Measurements from ENCODE around the gene CNIH2. TPM values are rescaled to one million over a fixed set of nuclear protein-coding genes. Genes with fewer than 3 reads are reported as not detected.

CNIH2 gene
- total RNA-seq, result 79.2 TPM

GRCh38 chr11:66277471-66278362 is at the start of gene CNIH2:
Gene CNIH2 (plus strand): TSS chr11:66278175. CDS start chr11:66278457, 282 bp downstream.

GRCh38 chr11:66268244-66268951 is 9.6 kb upstream of the CNIH2 start, which contains the start of gene RAB1B:
Gene RAB1B (plus strand): TSS chr11:66268639. CDS start chr11:66268680, 41 bp downstream.

DNA sequence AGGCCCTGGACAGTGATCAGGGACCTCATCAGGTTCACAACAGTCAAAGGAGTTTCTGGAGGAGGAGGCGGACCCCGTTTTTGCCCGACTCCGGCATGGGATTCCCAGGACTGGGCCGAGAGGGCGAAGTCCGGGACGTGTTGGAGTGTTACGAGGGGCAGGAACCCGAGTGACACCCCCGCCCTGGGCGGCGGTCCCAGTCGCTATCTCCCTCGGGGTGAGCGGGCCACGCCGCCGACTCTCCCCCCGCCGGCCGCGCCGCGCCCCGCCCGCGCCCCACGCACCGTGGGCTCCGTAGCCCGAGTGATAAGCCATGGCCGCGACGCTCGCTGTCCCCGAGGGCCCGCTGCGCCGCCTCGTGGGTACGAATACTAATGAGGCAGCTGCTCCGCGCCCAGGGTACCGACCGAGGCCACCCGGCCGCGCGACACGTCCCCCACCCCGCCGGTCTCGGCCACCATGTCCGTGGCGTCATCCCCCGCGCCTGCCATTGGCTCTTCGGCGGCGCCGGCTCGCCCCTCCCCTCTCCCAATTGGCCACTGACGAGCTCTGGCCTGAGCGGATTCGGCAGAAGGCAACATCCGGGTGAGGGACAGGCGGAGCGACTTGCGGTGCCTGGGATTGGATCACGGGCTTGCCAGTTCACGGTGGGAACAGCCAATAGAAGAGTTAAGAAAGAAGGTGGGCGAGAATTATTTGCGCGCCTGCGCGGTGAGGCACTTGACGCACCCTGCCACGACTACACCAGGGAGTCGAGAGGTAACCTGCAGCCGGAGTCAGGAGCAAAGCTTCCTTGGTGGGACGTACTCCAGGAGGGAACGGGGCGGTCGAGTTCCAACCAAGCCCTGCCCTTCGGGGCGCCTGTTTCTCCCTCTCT is 10.9 kb downstream of the CNIH2 start, which contains the start of gene YIF1A:
Gene YIF1A, minus strand, starts transcription at position 473 of the 877 bp plus-strand sequence. Its CDS starts 158 bp downstream, at position 315.

DNA sequence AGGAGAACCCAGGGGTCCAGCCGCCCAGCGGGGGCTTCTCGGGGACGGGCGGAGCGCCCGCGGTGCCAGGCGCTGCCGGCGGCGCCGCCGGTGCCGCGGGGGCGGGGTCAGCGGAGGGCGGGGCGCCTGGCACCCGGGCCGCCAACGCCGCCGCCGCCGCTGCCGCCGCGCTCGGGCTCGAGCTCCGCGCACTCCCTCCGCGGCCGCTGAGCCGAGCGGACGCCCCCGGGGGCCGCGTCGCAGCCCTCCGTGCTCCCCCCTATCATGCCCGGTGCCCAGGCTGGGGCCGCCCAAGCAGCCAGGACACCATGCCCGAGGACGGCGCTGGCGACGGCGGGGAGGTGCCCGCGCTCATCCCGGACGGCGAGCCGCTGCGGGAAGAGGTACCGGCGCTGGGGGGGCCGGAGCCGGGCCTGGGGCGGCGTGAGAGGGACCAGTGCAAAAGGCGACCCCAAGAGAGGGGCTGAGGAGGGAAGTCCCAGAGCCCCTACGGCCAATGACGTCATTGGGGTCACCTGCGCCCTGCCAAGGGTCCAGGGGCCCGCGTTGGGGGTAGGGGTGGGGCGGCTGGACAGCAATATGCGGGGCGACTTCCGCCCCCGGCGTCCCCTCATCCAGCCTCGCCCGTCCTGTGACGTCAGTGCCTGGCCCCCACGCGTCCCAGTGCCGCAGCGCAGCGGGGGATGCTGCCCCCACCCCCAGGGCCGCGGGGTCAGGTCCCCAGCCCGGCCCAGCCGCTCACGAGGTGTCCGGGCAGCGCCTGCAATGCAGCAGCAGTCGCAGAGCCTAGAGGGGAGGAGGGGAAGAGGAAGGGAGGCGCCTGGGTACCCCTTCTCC is 13.9 kb downstream of the CNIH2 start, which contains the start of gene TMEM151A:
Gene TMEM151A, plus strand, starts transcription at position 189 of the 837 bp plus-strand sequence. Its CDS starts 120 bp downstream, at position 309.

DNA sequence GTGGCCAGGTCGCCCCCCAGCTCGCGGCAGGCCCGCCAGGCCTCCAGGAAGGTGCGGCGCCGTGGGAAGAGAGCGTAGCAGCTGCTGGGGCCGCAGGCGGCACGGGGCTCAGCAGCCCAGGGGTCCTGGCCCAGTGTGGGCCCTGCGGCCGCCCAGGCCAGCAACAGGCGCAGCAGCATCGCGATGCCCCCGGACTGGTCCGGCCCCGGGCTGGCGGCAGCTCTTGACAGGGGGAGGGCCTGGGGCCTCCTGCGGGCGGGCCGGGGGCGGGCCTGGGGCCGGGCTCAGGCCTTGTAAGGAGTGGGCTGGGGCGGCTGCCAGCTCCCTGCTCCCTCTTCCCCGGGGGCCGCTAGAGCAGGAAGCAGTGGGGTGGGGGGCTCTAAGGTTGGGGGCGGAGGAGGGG is 38.9 kb downstream of the CNIH2 start, which contains the start of gene CD248:
Gene CD248, minus strand, starts transcription at position 196 of the 403 bp plus-strand sequence. Its CDS starts 17 bp downstream, at position 179.

Other genes with a start within 250 kb of the CNIH2 start
- 17.2 TPM for gene GAL3ST3, start 229.0 kb upstream of the CNIH2 start, total RNA-seq
- 125 TPM for gene SF3B2, start 225.8 kb upstream of the CNIH2 start, total RNA-seq
- 101 TPM for gene PACS1, start 207.9 kb upstream of the CNIH2 start, total RNA-seq
- 56.7 TPM for gene KLC2, start 20.5 kb upstream of the CNIH2 start, total RNA-seq
- gene RAB1B, start 9.5 kb upstream of the CNIH2 start, total RNA-seq, result 41.0 TPM
- gene YIF1A, start 11.0 kb downstream of the CNIH2 start, total RNA-seq, result 28.8 TPM
- gene TMEM151A, start 13.7 kb downstream of the CNIH2 start, total RNA-seq, result 9.7 TPM
- gene CD248, start 38.9 kb downstream of the CNIH2 start, total RNA-seq, result 1.3 TPM
- 0.94 TPM for gene RIN1, start 58.3 kb downstream of the CNIH2 start, total RNA-seq
- 13.8 TPM for gene BRMS1, start 66.9 kb downstream of the CNIH2 start, total RNA-seq
- 60.4 TPM for gene B4GAT1, start 69.5 kb downstream of the CNIH2 start, total RNA-seq
- gene SLC29A2, start 93.6 kb downstream of the CNIH2 start, total RNA-seq, result 4.4 TPM
- 2.2 TPM for gene NPAS4, start 142.9 kb downstream of the CNIH2 start, total RNA-seq
- gene MRPL11, start 160.7 kb downstream of the CNIH2 start, total RNA-seq, result 11.6 TPM
- gene PELI3, start 188.7 kb downstream of the CNIH2 start, total RNA-seq, result 24.7 TPM
- gene DPP3, start 202.3 kb downstream of the CNIH2 start, total RNA-seq, result 40.4 TPM
- 107 TPM for gene BBS1, start 232.5 kb downstream of the CNIH2 start, total RNA-seq

All from parietal lobe (tissue), 1 donor.